ENCODE data around the gene BRD9. TPM values are rescaled to one million over a fixed set of nuclear protein-coding genes. Genes with fewer than 3 reads are reported as not detected.

Gene BRD9
- total RNA-seq, 1 donor from 2014 or later: 41.1 TPM

DNA sequence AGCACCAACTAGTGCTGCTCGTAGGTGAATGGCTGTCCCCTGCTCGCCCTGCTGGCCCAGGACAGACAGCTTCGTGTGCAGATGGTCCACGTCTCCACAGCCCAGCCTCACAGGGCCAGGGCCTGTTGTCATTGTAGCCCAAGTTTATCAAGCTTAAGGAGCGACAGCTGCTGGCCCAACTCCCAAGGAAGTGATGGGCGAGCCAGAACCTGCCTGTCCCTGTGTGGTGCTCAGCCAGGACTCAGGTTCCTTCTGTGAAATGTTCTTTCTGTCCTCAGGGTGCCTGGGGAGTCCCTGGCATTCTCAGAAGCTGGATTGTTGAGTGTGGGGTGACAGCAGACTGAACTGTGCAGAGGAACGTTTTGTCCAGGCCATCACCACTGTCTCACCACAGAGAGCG, 16.5 kb upstream of the BRD9 start:
- TF ChIP-seq, protein P1, sequence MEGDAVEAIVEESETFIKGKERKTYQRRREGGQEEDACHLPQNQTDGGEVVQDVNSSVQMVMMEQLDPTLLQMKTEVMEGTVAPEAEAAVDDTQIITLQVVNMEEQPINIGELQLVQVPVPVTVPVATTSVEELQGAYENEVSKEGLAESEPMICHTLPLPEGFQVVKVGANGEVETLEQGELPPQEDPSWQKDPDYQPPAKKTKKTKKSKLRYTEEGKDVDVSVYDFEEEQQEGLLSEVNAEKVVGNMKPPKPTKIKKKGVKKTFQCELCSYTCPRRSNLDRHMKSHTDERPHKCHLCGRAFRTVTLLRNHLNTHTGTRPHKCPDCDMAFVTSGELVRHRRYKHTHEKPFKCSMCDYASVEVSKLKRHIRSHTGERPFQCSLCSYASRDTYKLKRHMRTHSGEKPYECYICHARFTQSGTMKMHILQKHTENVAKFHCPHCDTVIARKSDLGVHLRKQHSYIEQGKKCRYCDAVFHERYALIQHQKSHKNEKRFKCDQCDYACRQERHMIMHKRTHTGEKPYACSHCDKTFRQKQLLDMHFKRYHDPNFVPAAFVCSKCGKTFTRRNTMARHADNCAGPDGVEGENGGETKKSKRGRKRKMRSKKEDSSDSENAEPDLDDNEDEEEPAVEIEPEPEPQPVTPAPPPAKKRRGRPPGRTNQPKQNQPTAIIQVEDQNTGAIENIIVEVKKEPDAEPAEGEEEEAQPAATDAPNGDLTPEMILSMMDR (conservative IDR thresholded peaks at IDR 0.05; ENCODE audit: low read depth, low read length): no peak
- H3K4me3 ChIP-seq (ENCODE audit: low read depth, low read length): no peak overlapping the region
- no peak for DNase-seq (ENCODE audit: low read depth)

DNA sequence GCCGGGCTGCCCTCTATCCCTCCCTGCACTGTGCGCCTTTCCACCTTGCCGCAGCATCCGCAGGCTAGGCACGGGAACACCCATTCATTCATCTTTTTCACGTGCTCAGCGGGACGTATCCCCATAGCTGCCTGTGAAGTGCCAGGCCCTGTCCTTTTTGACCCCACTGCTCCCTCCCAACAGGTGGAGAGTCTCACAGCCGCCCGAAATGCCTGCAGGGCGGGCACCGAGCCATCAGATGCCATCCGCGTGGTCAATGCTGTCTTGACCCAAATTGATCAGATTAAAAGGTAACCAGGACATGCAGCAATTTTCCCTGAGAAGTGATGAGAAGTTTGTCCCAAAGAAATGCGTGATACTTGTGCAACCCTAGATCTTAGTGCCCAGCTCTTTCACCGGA, 15.6 kb upstream of the BRD9 start:
- TF ChIP-seq, protein P1 (conservative IDR thresholded peaks at IDR 0.05; ENCODE audit: low read depth, low read length): no peak
- DNase-seq (ENCODE audit: low read depth): no peak
- no peak overlapping the region for H3K4me3 ChIP-seq (ENCODE audit: low read depth, low read length)

GRCh38 chr5:907366-907910, 14.8 kb upstream of the BRD9 start:
- TF ChIP-seq, protein P1 (conservative IDR thresholded peaks at IDR 0.05; ENCODE audit: low read depth, low read length): no peak
- DNase-seq (ENCODE audit: low read depth): no peak

DNA sequence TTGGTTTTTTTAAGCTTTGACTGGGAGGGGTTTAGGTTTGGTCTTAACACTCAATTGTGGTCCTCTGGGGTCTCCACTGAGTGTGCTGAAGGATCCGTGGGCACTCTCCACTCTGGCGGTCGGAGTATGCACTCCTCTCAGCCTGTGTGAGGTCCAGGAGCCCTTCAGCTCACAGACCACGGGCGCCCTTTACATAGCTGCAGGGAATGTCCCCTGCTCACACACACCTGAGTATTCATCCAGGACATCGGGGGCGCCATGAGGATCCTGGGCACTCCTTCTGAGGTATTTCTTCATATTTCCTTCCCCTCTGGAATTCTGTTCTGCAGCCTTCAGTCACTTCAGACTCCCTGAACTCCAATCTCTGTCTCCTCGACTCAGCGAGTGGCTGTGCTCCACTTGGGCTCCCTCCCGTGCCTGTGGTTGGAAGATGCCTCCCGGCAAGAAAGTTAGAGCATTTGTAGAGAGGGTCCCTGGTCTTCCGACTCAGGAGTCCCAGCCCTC, 12.6 kb upstream of the BRD9 start:
- no peak overlapping the region for H3K4me3 ChIP-seq (ENCODE audit: low read depth, low read length)
- DNase-seq (ENCODE audit: low read depth): no peak
- TF ChIP-seq, protein P1 (conservative IDR thresholded peaks at IDR 0.05; ENCODE audit: low read depth, low read length): no peak

More at GRCh38 chr5:907366-907910, 14.8 kb upstream of the BRD9 start:
- H3K4me3 ChIP-seq (ENCODE audit: low read depth, low read length): no peak overlapping the region

GRCh38 chr5:903756-904096, 11.1 kb upstream of the BRD9 start:
- H3K4me3 ChIP-seq (ENCODE audit: low read depth, low read length): no peak overlapping the region
- TF ChIP-seq, protein P1 (conservative IDR thresholded peaks at IDR 0.05; ENCODE audit: low read depth, low read length): no peak
- no peak for DNase-seq (ENCODE audit: low read depth)

- no peak overlapping the region for H3K4me3 ChIP-seq (ENCODE audit: low read depth, low read length)
- DNase-seq (ENCODE audit: low read depth): no peak
- TF ChIP-seq, protein P1 (conservative IDR thresholded peaks at IDR 0.05; ENCODE audit: low read depth, low read length): no peak
These were observed 9.7 kb upstream of the BRD9 start for GRCh38 chr5:902129-902916.

Measured in epithelial cell of proximal tubule (primary cell).